ENCODE data around the gene CDK11A. TPM values are rescaled to one million over a fixed set of nuclear protein-coding genes. Genes with fewer than 3 reads are reported as not detected.
"Not testable (repeated sequence)": the region's sequence is repeated elsewhere in the genome, so short reads cannot be mapped to it uniquely, and the experiment has no call there.

The CDK11A gene
- total RNA-seq, 1 donor from 2014 or later = 14.9 TPM

GRCh38 chr1:1705623-1706022, 18.5 kb downstream of the CDK11A start:
- not testable (repeated sequence) for H3K27me3 ChIP-seq (ENCODE audit: control insufficient read depth, insufficient read depth, low read length); H3K4me3 ChIP-seq (ENCODE audit: low read depth, low read length); DNase-seq (ENCODE audit: low read depth); H3K36me3 ChIP-seq (ENCODE audit: control insufficient read depth, insufficient read depth, low read length)

DNA sequence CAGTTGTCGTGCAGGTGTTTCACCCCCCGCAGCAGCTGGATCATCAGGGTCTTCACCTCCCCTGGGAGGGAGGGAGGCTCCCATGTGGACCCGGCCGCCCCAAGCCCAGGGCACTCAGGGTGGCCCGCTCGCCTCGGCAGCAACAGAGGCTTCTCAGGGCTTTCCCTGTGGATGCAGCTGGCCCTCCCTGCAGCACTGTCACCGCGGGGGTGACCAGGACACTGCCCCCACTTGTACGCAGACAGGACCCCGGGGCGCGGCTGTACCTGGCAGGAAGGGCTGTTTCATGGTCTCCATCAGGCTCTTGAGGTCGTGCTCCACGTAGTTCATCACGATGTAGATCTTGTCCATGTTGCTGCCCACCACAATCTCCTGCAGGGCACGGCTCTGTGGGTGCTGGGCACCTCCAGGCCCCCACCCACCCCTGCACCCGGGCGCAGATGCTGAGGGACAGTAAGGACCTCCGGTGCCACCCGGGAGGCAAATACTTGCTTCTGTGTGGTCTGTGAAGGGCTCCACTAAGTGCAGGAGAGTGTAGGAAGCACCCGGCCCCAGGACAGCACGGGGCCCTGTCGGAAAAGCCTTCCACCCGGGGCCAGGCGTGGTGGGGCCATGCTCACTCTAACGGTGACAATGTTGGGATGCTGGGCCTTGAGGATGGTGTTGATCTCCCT, 19.7 kb downstream of the CDK11A start:
- H3K4me3 ChIP-seq (ENCODE audit: low read depth, low read length); DNase-seq (ENCODE audit: low read depth); H3K36me3 ChIP-seq (ENCODE audit: control insufficient read depth, insufficient read depth, low read length); H3K27me3 ChIP-seq (ENCODE audit: control insufficient read depth, insufficient read depth, low read length): not testable (repeated sequence)

DNA sequence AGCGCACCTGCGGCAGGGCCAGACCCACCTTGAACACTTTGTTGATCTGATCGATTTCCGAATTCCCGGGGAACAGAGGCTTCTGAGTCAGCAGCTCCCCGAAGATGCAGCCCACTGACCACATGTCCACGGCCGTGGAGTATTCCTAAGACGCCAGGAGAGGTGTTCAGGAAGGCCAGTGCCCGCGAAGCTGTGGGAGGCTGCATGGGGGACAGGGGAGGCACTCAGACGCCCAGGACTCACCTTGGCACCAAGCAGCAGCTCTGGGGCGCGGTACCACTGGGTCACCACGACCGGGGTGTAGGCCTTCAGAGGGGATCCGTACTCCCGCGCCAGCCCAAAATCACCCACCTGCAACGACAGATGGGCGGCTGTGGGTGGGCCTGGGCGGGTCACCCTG, 20.4 kb downstream of the CDK11A start:
- no peaks in the 10 kb centered on the region for H3K27me3 ChIP-seq (ENCODE audit: control insufficient read depth, insufficient read depth, low read length)
- no peak for DNase-seq (ENCODE audit: low read depth)
- H3K36me3 ChIP-seq (ENCODE audit: control insufficient read depth, insufficient read depth, low read length) = no peaks in the 10 kb centered on the region
- no peak for TF ChIP-seq CTCF (IDR thresholded peaks at IDR 0.05; ENCODE audit: insufficient read depth, low read length, poor library complexity, severe bottlenecking)
- no peak overlapping the region for H3K4me3 ChIP-seq (ENCODE audit: low read depth, low read length)

DNA sequence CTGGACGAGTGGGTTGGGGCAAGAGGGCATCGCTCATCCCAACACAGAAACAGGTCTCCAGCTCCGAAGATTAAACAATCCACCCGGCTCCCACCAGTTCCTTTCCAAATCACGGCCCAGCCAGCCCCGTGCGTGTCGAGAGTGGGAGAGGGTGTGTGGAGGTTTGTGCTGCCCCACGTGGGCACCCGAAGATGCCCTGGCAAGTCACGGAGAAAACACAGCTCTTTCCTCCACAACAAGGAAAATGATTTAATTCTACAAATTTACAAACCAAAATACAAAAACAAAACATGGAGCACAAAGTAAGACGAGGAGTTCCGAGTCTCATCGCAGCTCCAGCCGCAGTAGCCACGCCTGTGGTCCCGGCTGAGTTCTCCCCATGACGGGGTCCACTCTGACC, 21.7 kb downstream of the CDK11A start:
- H3K36me3 ChIP-seq (ENCODE audit: control insufficient read depth, insufficient read depth, low read length); DNase-seq (ENCODE audit: low read depth); H3K4me3 ChIP-seq (ENCODE audit: low read depth, low read length); H3K27me3 ChIP-seq (ENCODE audit: control insufficient read depth, insufficient read depth, low read length): not testable (repeated sequence)

DNA sequence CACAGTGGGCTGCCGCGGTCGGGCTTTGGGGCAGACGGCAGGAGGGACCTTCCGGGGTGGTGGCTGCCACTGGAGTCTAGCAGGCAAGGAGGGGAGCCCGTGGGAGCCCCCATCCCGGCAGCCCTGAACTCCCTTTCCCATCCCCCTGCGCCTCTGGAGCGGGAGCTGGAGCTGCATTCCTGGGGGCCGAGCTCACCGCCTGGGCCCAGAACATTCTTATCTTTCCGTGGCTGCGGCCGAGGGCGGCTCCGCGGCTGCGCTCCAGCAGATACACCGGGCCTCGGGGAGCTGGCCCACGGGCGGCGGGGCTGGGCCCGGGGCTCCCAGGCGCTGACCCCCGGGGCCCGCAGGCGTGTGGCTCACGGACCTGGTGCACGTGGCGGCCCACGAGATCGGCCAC, 23.6 kb downstream of the CDK11A start:
- not testable (repeated sequence) for H3K27me3 ChIP-seq (ENCODE audit: control insufficient read depth, insufficient read depth, low read length)

DNA sequence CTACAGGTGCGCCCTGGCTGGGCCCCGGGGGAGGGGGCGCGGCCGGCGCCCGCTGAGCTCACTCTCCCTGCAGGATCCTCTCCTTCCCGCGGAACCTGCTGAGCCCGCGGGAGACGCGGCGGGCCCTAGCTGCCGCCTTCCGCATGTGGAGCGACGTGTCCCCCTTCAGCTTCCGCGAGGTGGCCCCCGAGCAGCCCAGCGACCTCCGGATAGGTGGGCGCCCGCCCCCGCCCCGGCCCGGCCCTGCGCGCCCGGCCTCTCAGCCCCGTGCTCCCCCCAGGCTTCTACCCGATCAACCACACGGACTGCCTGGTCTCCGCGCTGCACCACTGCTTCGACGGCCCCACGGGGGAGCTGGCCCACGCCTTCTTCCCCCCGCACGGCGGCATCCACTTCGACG, 24.1 kb downstream of the CDK11A start:
- not testable (repeated sequence) for DNase-seq (ENCODE audit: low read depth); H3K27me3 ChIP-seq (ENCODE audit: control insufficient read depth, insufficient read depth, low read length); H3K4me3 ChIP-seq (ENCODE audit: low read depth, low read length); H3K36me3 ChIP-seq (ENCODE audit: control insufficient read depth, insufficient read depth, low read length)

More for the DNA sequence above, 23.6 kb downstream of the CDK11A start:
- not testable (repeated sequence) for DNase-seq (ENCODE audit: low read depth); H3K4me3 ChIP-seq (ENCODE audit: low read depth, low read length); H3K36me3 ChIP-seq (ENCODE audit: control insufficient read depth, insufficient read depth, low read length)

- not testable (repeated sequence) for H3K36me3 ChIP-seq (ENCODE audit: control insufficient read depth, insufficient read depth, low read length); H3K27me3 ChIP-seq (ENCODE audit: control insufficient read depth, insufficient read depth, low read length); H3K4me3 ChIP-seq (ENCODE audit: low read depth, low read length); DNase-seq (ENCODE audit: low read depth)
Measured at GRCh38 chr1:1699061-1699460, 25.1 kb downstream of the CDK11A start.

DNA sequence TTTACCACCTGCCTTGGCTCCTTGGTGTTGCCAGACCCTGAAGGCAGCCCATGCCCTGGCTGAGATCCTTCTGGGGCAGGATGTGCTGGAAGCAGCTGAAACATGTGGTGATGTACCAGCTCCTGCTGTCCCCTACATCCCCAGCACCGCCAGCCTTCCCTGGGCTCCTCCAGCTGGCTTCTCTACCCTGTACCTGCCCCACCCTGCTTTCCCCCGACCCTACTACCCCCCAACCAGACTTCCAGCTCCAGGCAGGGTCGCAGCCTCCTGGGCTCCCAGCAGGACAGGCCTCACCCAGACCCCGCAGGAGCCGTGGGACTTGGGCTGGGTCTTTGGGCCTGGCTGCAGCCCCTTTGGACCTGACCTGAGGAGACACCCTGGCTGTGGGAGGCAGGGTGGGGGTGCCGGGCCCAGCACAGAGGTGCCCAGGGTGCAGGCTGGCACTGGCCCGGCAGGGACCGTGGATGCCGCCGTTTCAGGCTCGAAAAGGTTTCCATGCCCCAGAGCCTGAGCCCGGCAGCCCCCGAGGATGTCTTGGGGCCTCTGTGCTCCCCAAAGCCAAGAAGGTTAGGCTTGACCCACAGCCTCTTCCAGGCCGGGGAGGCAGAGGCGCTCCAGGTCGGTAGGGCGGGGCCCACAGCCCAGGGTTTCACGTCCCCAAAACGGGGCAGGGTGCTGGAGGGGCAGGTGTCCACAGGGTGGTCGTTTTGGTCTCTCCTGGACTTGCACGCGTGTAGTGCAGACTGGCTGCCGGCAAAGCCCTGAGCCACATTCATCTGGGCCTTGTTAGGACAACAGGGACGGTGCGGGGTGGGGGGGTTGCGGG, 26.6 kb downstream of the CDK11A start:
- DNase-seq (ENCODE audit: low read depth); H3K27me3 ChIP-seq (ENCODE audit: control insufficient read depth, insufficient read depth, low read length); H3K4me3 ChIP-seq (ENCODE audit: low read depth, low read length); H3K36me3 ChIP-seq (ENCODE audit: control insufficient read depth, insufficient read depth, low read length): not testable (repeated sequence)

- not testable (repeated sequence) for DNase-seq (ENCODE audit: low read depth); H3K27me3 ChIP-seq (ENCODE audit: control insufficient read depth, insufficient read depth, low read length)
Measured at GRCh38 chr1:1696431-1697357, 27.5 kb downstream of the CDK11A start.

More at GRCh38 chr1:1696431-1697357, 27.5 kb downstream of the CDK11A start:
- H3K36me3 ChIP-seq (ENCODE audit: control insufficient read depth, insufficient read depth, low read length); H3K4me3 ChIP-seq (ENCODE audit: low read depth, low read length): not testable (repeated sequence)
